H1 (cell line): ENCODE measurements around the gene TRIM59. TPM values are rescaled to one million over a fixed set of nuclear protein-coding genes. Genes with fewer than 3 reads are reported as not detected.

Experiments
- CTCF ChIA-PET: fragments of 300-600 bp; sonication (Branson Sonifier 250); formaldehyde crosslinking; loops from one replicate; lab custom pipeline; 2021; ENCODE audit not compliant: partially characterized antibody; lab: Charles Lee
- POLR2A ChIA-PET: fragments of 300-600 bp; sonication (Branson Sonifier 250); formaldehyde crosslinking; loops from one replicate; lab custom pipeline; 2021; ENCODE audit warnings: inconsistent platforms; ENCODE audit not compliant: partially characterized antibody; lab: Charles Lee
- DNase-seq, 2 experiments: peaks; one replicate each; pipeline versions ENCODE4 v3.0.0 to v3.0.0-alpha.2; 2010 to 2022; ENCODE audit warnings: low spot score in 2 of 2, low read depth in 1 of 2, mixed read lengths in 1 of 2
- FAIRE-seq: peaks from 2 replicates; lab custom pipeline; 2011; peaks lifted over from hg19 to GRCh38; lab: Jason Lieb, UNC
- H2AFZ ChIP-seq: 2 replicates; pipeline ENCODE4 v1.8.1; 2012; ENCODE audit warnings: low read length, inconsistent platforms
- H2AK5ac ChIP-seq: 2 replicates; pipeline ENCODE4 v1.6.1; 2013; ENCODE audit warnings: low read depth, low read length
- H2BK120ac ChIP-seq: replicated peaks from 2 replicates; pipeline ENCODE3; 2013; ENCODE audit warnings: low read depth, low read length, inconsistent platforms
- H2BK12ac ChIP-seq: 2 replicates; pipeline ENCODE4 v1.6.1; 2013; ENCODE audit warnings: low read depth, low read length
- H2BK15ac ChIP-seq: 2 replicates; pipeline ENCODE4 v1.6.1; 2013; ENCODE audit warnings: low read length
- H2BK20ac ChIP-seq: 2 replicates; pipeline ENCODE4 v1.6.1; 2013; ENCODE audit warnings: low read length
- H2BK5ac ChIP-seq: 2 replicates; pipeline ENCODE4 v1.6.1; 2013; ENCODE audit warnings: low read depth, low read length
- H3K14ac ChIP-seq: 2 replicates; pipeline ENCODE4 v1.6.1; 2013; ENCODE audit warnings: inconsistent platforms; ENCODE audit not compliant: insufficient read length
- H3K18ac ChIP-seq: 2 replicates; pipeline ENCODE4 v1.6.1; 2013; ENCODE audit warnings: low read length; ENCODE audit errors: extremely low read depth
- H3K23ac ChIP-seq: 2 replicates; pipeline ENCODE4 v1.6.1; 2013; ENCODE audit warnings: inconsistent platforms; ENCODE audit not compliant: insufficient read length
- H3K23me2 ChIP-seq: 2 replicates; pipeline ENCODE4 v1.6.1; 2013; ENCODE audit warnings: low read depth, low read length
- H3K27ac ChIP-seq: 2 replicates; pipeline ENCODE4 v1.6.1; 2011; ENCODE audit warnings: low read depth, low read length, inconsistent platforms
- H3K27me3 ChIP-seq, 4 experiments: replicated peaks in 1 of 4; 1 replicate in 1 of 4; 2 replicates in 3 of 4; pipeline versions ENCODE4 v1.6.1 to v1.8.1; 2011 to 2013; ENCODE audit warnings: low read length in 3 of 4, mild to moderate bottlenecking in 3 of 4, inconsistent platforms in 2 of 4, mixed read lengths in 2 of 4, moderate library complexity in 1 of 4; ENCODE audit not compliant: control insufficient read depth in 3 of 4, insufficient read depth in 3 of 4; ENCODE audit errors: extremely low read depth in 1 of 4
- H3K36me3 ChIP-seq, 4 experiments: 2 replicates each; pipeline versions ENCODE4 v1.6.1 to v1.8.1; 2011 to 2013; ENCODE audit warnings: mild to moderate bottlenecking in 4 of 4, low read length in 3 of 4, moderate library complexity in 2 of 4, control low read depth in 1 of 4, inconsistent platforms in 1 of 4; ENCODE audit not compliant: insufficient read depth in 4 of 4, control insufficient read depth in 2 of 4
- H3K4ac ChIP-seq: replicated peaks from 2 replicates; pipeline ENCODE3; 2013; ENCODE audit warnings: low read length, low read depth, mixed read lengths, inconsistent platforms; ENCODE audit not compliant: insufficient read length
- H3K4me1 ChIP-seq, 4 experiments: replicated peaks in 1 of 4; 1 replicate in 1 of 4; 2 replicates in 3 of 4; pipeline versions ENCODE4 v1.6.1 to v1.8.1; 2011 to 2013; ENCODE audit warnings: low read length in 3 of 4, inconsistent platforms in 2 of 4, mixed read lengths in 1 of 4; ENCODE audit not compliant: insufficient read depth in 4 of 4, control insufficient read depth in 3 of 4
- H3K4me2 ChIP-seq, 2 experiments: 2 replicates each; pipeline versions ENCODE4 v1.6.1 to v1.8.1; 2011 to 2013; ENCODE audit warnings: low read depth in 2 of 2, low read length in 2 of 2, control low read depth in 1 of 2, inconsistent platforms in 1 of 2, mild to moderate bottlenecking in 1 of 2; ENCODE audit not compliant: insufficient read depth in 1 of 2
- H3K4me3 ChIP-seq, 4 experiments: fragments of 200-600, 300-600 bp in 1 of 4; sonication (generic), shearing (Covaris generic), sonication (Bioruptor Twin) in 1 of 4; 2 replicates each; pipeline versions ENCODE4 v1.5.1 to v1.8.1; 2011 to 2016; ENCODE audit warnings: low read length in 4 of 4, low read depth in 3 of 4, control low read depth in 2 of 4, inconsistent platforms in 2 of 4, mild to moderate bottlenecking in 2 of 4, mixed read lengths in 1 of 4, moderate library complexity in 1 of 4; ENCODE audit not compliant: insufficient read depth in 2 of 4; ENCODE audit errors: extremely low read depth in 1 of 4
- H3K56ac ChIP-seq: replicated peaks from 2 replicates; pipeline ENCODE3; 2013; ENCODE audit warnings: low read depth, mild to moderate bottlenecking, mixed read lengths, low read length, inconsistent platforms; ENCODE audit not compliant: insufficient read length
- H3K79me1 ChIP-seq: 2 replicates; pipeline ENCODE4 v1.6.1; 2013; ENCODE audit warnings: low read depth, low read length, control low read depth
- H3K79me2 ChIP-seq, 2 experiments: 2 replicates each; pipeline versions ENCODE4 v1.6.1 to v1.8.1; 2012 to 2013; ENCODE audit warnings: low read length in 2 of 2, mild to moderate bottlenecking in 2 of 2, inconsistent platforms in 1 of 2; ENCODE audit not compliant: insufficient read depth in 2 of 2, control insufficient read depth in 1 of 2
- H3K9ac ChIP-seq, 4 experiments: replicated peaks in 1 of 4; 1 replicate in 1 of 4; 2 replicates in 3 of 4; pipeline versions ENCODE4 v1.6.1 to v1.8.1; 2011 to 2013; ENCODE audit warnings: low read depth in 3 of 4, low read length in 3 of 4, control low read depth in 2 of 4, mild to moderate bottlenecking in 2 of 4, moderate library complexity in 2 of 4, inconsistent platforms in 1 of 4; ENCODE audit errors: extremely low read depth in 1 of 4
- H3K9me3 ChIP-seq, 2 experiments: 2 replicates each; pipeline versions ENCODE4 v1.6.1 to v1.8.1; 2012 to 2013; ENCODE audit warnings: mild to moderate bottlenecking in 2 of 2, moderate library complexity in 2 of 2, control low read depth in 1 of 2, inconsistent platforms in 1 of 2, low read depth in 1 of 2, low read length in 1 of 2, mixed read lengths in 1 of 2; ENCODE audit not compliant: insufficient read depth in 2 of 2
- H4K20me1 ChIP-seq, 2 experiments: replicated peaks in 1 of 2; 2 replicates each; pipeline versions ENCODE3 to v1.8.1; 2011 to 2013; ENCODE audit warnings: inconsistent platforms in 2 of 2, low read length in 2 of 2, mild to moderate bottlenecking in 1 of 2; ENCODE audit not compliant: insufficient read depth in 2 of 2, control insufficient read depth in 1 of 2
- H4K5ac ChIP-seq: 2 replicates; pipeline ENCODE4 v1.6.1; 2013; ENCODE audit warnings: low read length, low read depth, mixed read lengths, inconsistent platforms; ENCODE audit not compliant: insufficient read length
- H4K8ac ChIP-seq: 2 replicates; pipeline ENCODE4 v1.8.0; 2013; ENCODE audit warnings: mild to moderate bottlenecking, moderate library complexity, low read length, inconsistent platforms; ENCODE audit not compliant: insufficient read depth; ENCODE audit errors: extremely low read depth
- H4K91ac ChIP-seq: replicated peaks from 2 replicates; pipeline ENCODE3; 2013; ENCODE audit warnings: low read length, mixed read lengths, inconsistent platforms; ENCODE audit not compliant: insufficient read length
- HDAC2 ChIP-seq, 2 experiments: fragments of 300-600 bp in 1 of 2; sonication (generic) in 1 of 2; IDR thresholded peaks; 2 replicates each; pipeline ENCODE4 v1.6.1; 2011 to 2012; ENCODE audit warnings: low read depth in 2 of 2, low read length in 2 of 2, mild to moderate bottlenecking in 2 of 2, moderate library complexity in 2 of 2, borderline replicate concordance in 1 of 2, inconsistent platforms in 1 of 2
- MAFK ChIP-seq: IDR thresholded peaks from 2 replicates; pipeline ENCODE4 v1.6.1; 2012; ENCODE audit warnings: low read depth, mild to moderate bottlenecking, improper control_type of control experiment, low read length
- POLR2A ChIP-seq, 2 experiments: IDR thresholded peaks; 1 replicate in 1 of 2; 2 replicates in 1 of 2; pipeline ENCODE4 v1.6.1; 2011; ENCODE audit warnings: low read depth in 2 of 2, low read length in 2 of 2, mild to moderate bottlenecking in 2 of 2; ENCODE audit errors: control extremely low read depth in 1 of 2
- POLR2AphosphoS5 ChIP-seq: IDR thresholded peaks from 2 replicates; pipeline ENCODE4 v1.6.1; 2011; ENCODE audit warnings: low read depth, low read length
- SP2 ChIP-seq: IDR thresholded peaks from 2 replicates; pipeline ENCODE4 v1.6.1; 2012; ENCODE audit warnings: mild to moderate bottlenecking, low read length, inconsistent platforms
- TBP ChIP-seq: IDR thresholded peaks from 2 replicates; pipeline ENCODE4 v1.6.1; 2011; ENCODE audit warnings: low read depth, low read length, improper control_type of control experiment
- WGBS, 2 experiments: shearing (Covaris generic) in 1 of 2; methylation state at CpG; one replicate each; pipeline versions ENCODE4 v1.1.6 to v1.1.7; 2013 to 2015; ENCODE audit warnings: low lambda C conversion rate in 2 of 2, mixed read lengths in 2 of 2, inconsistent platforms in 1 of 2, low coverage in 1 of 2, missing lambda C conversion rate in 1 of 2; ENCODE audit not compliant: insufficient replicate concordance in 2 of 2, insufficient coverage in 1 of 2, insufficient read length in 1 of 2; ENCODE audit errors: extremely low coverage in 1 of 2, missing lambda C conversion rate in 1 of 2; 5-methylcytosine and 5-hydroxymethylcytosine counted together
- polyA plus RNA-seq, 7 experiments: library from polyadenylated mRNA; depleted of rRNA in 3 of 7; stranded (reverse) in 5 of 7; unstranded in 2 of 7; fragments of >200 nt in 5 of 7; fragments of 200-250 nt in 2 of 7; gene quantifications; 1 replicate in 5 of 7; 2 replicates in 1 of 7; 4 replicates in 1 of 7; pipeline versions ENCODE4 v1.2.1 to v1.2.3, GENCODE V29; 2011 to 2013; ENCODE audit warnings: missing spikeins in 2 of 7, mixed read lengths in 2 of 7
- total RNA-seq: library from RNA; stranded (reverse); fragmentation: NEBNext Ultra II Directional; extraction: Animal tissue kit (Norgen Biotek cat#: 25700); gene quantifications from 2 replicates; pipeline ENCODE4 v1.2.1, GENCODE V29; 2021

Gene TRIM59
- total and polyA plus RNA-seq, 2 of the 8 experiments (the other 6 are each of a cell fraction or from before 2014, with no cell fraction given): 11.6 to 53.4 TPM

DNA sequence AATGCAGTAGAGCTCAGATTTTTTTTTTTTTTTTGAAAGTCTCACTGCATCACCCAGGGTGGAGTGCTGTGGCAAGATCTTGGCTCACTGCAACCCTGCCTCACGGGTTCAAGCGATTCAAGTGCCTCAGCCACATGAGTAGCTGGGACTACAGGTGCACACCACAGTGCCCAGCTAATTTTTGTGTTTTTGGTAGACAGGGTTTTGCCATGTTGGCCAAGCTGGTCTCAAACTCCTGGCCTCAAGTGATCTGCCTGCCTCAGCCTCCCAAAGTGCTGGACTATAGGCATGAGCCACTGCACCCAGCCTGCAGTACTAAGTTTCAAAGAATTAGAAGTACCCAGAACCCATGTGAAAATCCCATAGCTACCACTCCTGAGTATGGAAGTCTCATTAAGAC is 14.5 kb downstream of the TRIM59 start:
- Histone ChIP-seq H3K4me2 (no peak overlapping the region), H3K23ac (no peak overlapping the region), H3K9ac (no peak overlapping the region), H2BK5ac (no peak overlapping the region), H2BK20ac (no peak overlapping the region), H4K91ac (no peak overlapping the region), H3K79me1 (no peaks in the 10 kb centered on the region), H3K4me3 (no peak overlapping the region), H4K5ac (no peak overlapping the region), H3K36me3 (peaks cover 5 to 88% (median 48%) of the 10 kb centered on the region in 4 experiments), H2BK15ac (no peak overlapping the region), H3K79me2 (peaks cover 0 to 58% of the 10 kb centered on the region in 2 experiments; a peak in 3 of 4 replicates), H3K18ac (no peak overlapping the region), H2AK5ac (no peak overlapping the region), H2AFZ (no peak overlapping the region), H2BK12ac (no peak overlapping the region), H3K9me3 (no peaks in the 10 kb centered on the region), H3K14ac (no peak overlapping the region), H4K20me1 (peaks cover 0 to 7% of the 10 kb centered on the region in 2 experiments), H3K27me3 (no peaks in the 10 kb centered on the region), H3K23me2 (no peaks in the 10 kb centered on the region), H3K4ac (no peak overlapping the region), H4K8ac (no peak overlapping the region), H3K56ac (no peak overlapping the region), H3K4me1 (peaks cover 0 to 2% (median 0%) of the 10 kb centered on the region in 4 experiments; a peak in 2 of 7 replicates), H2BK120ac (no peak overlapping the region), H3K27ac (no peak overlapping the region)
- ChIA-PET CTCF (interaction anchor here (0.6 to 1.7 kb wide), 5 partner anchors 12 to 403 kb away, joined by 3 to 4 read pairs (median 3); partner anchors contain the start of gene TRIM59), POLR2A (interaction anchor here (0.5 to 8.6 kb wide), 8 partner anchors 10 to 58 kb away, joined by 3 to 70 read pairs (median 4); partner anchors contain the start of gene TRIM59)
- TF ChIP-seq MAFK (no peak), POLR2AphosphoS5 (peak; percentile 68; the same call in 1 of the 2 replicates), HDAC2 (IDR thresholded peaks at IDR 0.05; ENCODE audit: borderline replicate concordance in 1 of 2, low read depth in 2 of 2, low read length in 2 of 2) (no peak), POLR2A (IDR thresholded peaks at IDR 0.05; ENCODE audit: control extremely low read depth in 1 of 2, low read depth in 2 of 2, low read length in 2 of 2) (peak in 1 of 2 experiments; percentile 6; a peak in 1 of 3 replicates), TBP (no peak), SP2 (no peak)
- DNase-seq (no peak), FAIRE-seq (no peak)
- 85% methylated on average over 2 of the region's 2 CpGs; no CpG with 5 or more reads in 1 of the 2 experiments for WGBS, 2 experiments
